PFSK-1 (cell line): ENCODE results near the gene CRHBP.

ENCODE experiments used
- FOXP2 ChIP-seq: optimal IDR thresholded peaks from 2 replicates; pipeline ENCODE3; 2011; ENCODE audit warnings: borderline replicate concordance, control low read depth, inconsistent platforms; ENCODE audit not compliant: insufficient read depth; ENCODE audit errors: extremely low read length, extremely low read depth
- POLR2AphosphoS5 ChIP-seq: IDR thresholded peaks from 2 replicates; pipeline ENCODE4 v1.6.1; 2012; ENCODE audit warnings: low read depth, mild to moderate bottlenecking, control low read depth, low read length, moderate library complexity
- SIN3A ChIP-seq: IDR thresholded peaks from 2 replicates; pipeline ENCODE4 v1.6.1; 2012; ENCODE audit warnings: mild to moderate bottlenecking, low read length, moderate library complexity, borderline replicate concordance; ENCODE audit not compliant: insufficient read depth
- TAF1 ChIP-seq: IDR thresholded peaks from 2 replicates; pipeline ENCODE4 v1.6.1; 2012; ENCODE audit warnings: low read length, control low read depth, borderline replicate concordance; ENCODE audit not compliant: insufficient read depth
- TF ChIP-seq, protein P1 (sequence below), 2 experiments: IDR thresholded peaks; 2 replicates each; pipeline versions ENCODE4 v1.6.1 to v1.8.0; 2011 to 2012; ENCODE audit warnings: low read depth in 2 of 2, low read length in 2 of 2, control low read depth in 1 of 2, inconsistent platforms in 1 of 2, mild to moderate bottlenecking in 1 of 2, moderate library complexity in 1 of 2; ENCODE audit not compliant: insufficient read depth in 1 of 2

DNA sequence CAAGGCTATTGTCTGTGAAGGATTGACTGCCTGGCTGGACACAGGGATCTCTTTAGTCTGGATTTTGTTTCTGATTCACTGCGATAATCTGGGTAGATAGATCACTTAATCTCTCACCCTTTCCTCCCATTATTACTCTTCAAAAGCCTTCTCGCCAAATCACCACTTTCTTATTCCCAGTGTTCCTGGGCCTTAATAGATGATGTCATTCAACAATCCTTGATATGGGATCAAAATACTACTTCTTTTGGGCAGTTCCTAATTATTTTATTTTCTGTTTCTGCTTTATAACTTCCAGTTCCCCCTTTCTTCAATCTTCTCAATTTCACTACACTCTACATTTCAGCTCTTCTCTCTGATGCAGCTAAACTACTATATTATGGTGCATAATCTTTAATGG, 6.8 kb upstream of the CRHBP start:
- TF ChIP-seq, protein P1, sequence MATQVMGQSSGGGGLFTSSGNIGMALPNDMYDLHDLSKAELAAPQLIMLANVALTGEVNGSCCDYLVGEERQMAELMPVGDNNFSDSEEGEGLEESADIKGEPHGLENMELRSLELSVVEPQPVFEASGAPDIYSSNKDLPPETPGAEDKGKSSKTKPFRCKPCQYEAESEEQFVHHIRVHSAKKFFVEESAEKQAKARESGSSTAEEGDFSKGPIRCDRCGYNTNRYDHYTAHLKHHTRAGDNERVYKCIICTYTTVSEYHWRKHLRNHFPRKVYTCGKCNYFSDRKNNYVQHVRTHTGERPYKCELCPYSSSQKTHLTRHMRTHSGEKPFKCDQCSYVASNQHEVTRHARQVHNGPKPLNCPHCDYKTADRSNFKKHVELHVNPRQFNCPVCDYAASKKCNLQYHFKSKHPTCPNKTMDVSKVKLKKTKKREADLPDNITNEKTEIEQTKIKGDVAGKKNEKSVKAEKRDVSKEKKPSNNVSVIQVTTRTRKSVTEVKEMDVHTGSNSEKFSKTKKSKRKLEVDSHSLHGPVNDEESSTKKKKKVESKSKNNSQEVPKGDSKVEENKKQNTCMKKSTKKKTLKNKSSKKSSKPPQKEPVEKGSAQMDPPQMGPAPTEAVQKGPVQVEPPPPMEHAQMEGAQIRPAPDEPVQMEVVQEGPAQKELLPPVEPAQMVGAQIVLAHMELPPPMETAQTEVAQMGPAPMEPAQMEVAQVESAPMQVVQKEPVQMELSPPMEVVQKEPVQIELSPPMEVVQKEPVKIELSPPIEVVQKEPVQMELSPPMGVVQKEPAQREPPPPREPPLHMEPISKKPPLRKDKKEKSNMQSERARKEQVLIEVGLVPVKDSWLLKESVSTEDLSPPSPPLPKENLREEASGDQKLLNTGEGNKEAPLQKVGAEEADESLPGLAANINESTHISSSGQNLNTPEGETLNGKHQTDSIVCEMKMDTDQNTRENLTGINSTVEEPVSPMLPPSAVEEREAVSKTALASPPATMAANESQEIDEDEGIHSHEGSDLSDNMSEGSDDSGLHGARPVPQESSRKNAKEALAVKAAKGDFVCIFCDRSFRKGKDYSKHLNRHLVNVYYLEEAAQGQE (IDR thresholded peaks at IDR 0.05; ENCODE audit: insufficient read depth in 1 of 2, low read depth in 2 of 2, low read length in 2 of 2) = no peak
- TF ChIP-seq SIN3A = no peak
- no peak for TF ChIP-seq POLR2AphosphoS5
- TF ChIP-seq TAF1 = no peak
- TF ChIP-seq FOXP2 = no peak
